ENCODE measurements around the gene FARS2. TPM values are rescaled to one million over a fixed set of nuclear protein-coding genes. Genes with fewer than 3 reads are reported as not detected.

Gene FARS2
- polyA plus RNA-seq, 1 of the 3 experiments (the other 2 are of a cell fraction), result 12.5 TPM

- Histone ChIP-seq H2AFZ (ENCODE audit: low read depth) (no peak overlapping the region), H3K4me1 (ENCODE audit: control insufficient read depth in 1 of 2, insufficient read depth in 2 of 2, low read depth in 1 of 2, low read length in 1 of 2) (no peaks in the 10 kb centered on the region; a peak in 1 of 4 replicates), H3K27ac (ENCODE audit: low read depth in 2 of 2, low read length in 1 of 2) (no peak overlapping the region), H4K20me1 (ENCODE audit: insufficient read depth) (no peaks in the 10 kb centered on the region), H3F3A (replicated peaks; ENCODE audit: insufficient read depth) (no peaks in the 10 kb centered on the region), H3K4me2 (no peak overlapping the region), H3K9me3 (no peaks in the 10 kb centered on the region), H3K9ac (no peak overlapping the region), H3K27me3 (ENCODE audit: insufficient read depth) (no peaks in the 10 kb centered on the region), H3K36me3 (replicated peaks in 1 of 2; ENCODE audit: control insufficient read depth in 1 of 2, insufficient read depth in 2 of 2, low read length in 1 of 2) (no peaks in the 10 kb centered on the region), H3K4me3 (ENCODE audit: low read depth in 2 of 2, low read length in 1 of 2) (no peak overlapping the region), H3K9me2 (no peaks in the 10 kb centered on the region), H3K79me2 (ENCODE audit: insufficient read depth) (no peaks in the 10 kb centered on the region)
- ChIA-PET POLR2A (no interaction called here), CTCF (no interaction called here)
- WGBS (ENCODE audit: low lambda C conversion rate), result 92% methylated on average over 16 of the region's 17 CpGs
- no peak for TF ChIP-seq REST (IDR thresholded peaks at IDR 0.05; ENCODE audit: low read depth, low read length)
- no peak for TF ChIP-seq SIN3A (IDR thresholded peaks at IDR 0.05; ENCODE audit: borderline replicate concordance, low read depth, low read length)
- no peak for TF ChIP-seq CTCF (IDR thresholded peaks at IDR 0.05)
- TF ChIP-seq FOSL2 (IDR thresholded peaks at IDR 0.05; ENCODE audit: borderline replicate concordance, low read depth), result no peak
- no peak for TF ChIP-seq USF2 (IDR thresholded peaks at IDR 0.05; ENCODE audit: borderline replicate concordance, low read depth, low read length)
- no peak for TF ChIP-seq RFX5 (IDR thresholded peaks at IDR 0.05; ENCODE audit: low read length)
- TF ChIP-seq TCF12 (IDR thresholded peaks at IDR 0.05), result no peak
- no peak for TF ChIP-seq GABPA (IDR thresholded peaks at IDR 0.05; ENCODE audit: low read depth)
- no peak for TF ChIP-seq RXRA (IDR thresholded peaks at IDR 0.05; ENCODE audit: borderline replicate concordance, low read depth)
- TF ChIP-seq USF1 (IDR thresholded peaks at IDR 0.05; ENCODE audit: borderline replicate concordance, low read depth), result no peak
- no peak for TF ChIP-seq FOXJ3 (CRISPR knock-in tag; IDR thresholded peaks at IDR 0.05)
- TF ChIP-seq EP300 (IDR thresholded peaks at IDR 0.05; ENCODE audit: borderline replicate concordance in 1 of 2, low read depth in 1 of 2, low read length in 1 of 2), result no peak
- TF ChIP-seq SMC3 (IDR thresholded peaks at IDR 0.05; ENCODE audit: low read depth, low read length), result no peak
- no peak for TF ChIP-seq EZH2phosphoT487 (IDR thresholded peaks at IDR 0.05; ENCODE audit: borderline replicate concordance, low read depth)
- TF ChIP-seq CHD2 (IDR thresholded peaks at IDR 0.05; ENCODE audit: low read length, partially characterized antibody), result no peak
- TF ChIP-seq MAX (IDR thresholded peaks at IDR 0.05; ENCODE audit: low read depth), result no peak
- TF ChIP-seq GATA2 (CRISPR knock-in tag; IDR thresholded peaks at IDR 0.05), result no peak
- TF ChIP-seq YY1 (IDR thresholded peaks at IDR 0.05; ENCODE audit: low read depth), result no peak
- no peak for TF ChIP-seq NFIC (IDR thresholded peaks at IDR 0.05; ENCODE audit: borderline replicate concordance)
- no peak for TF ChIP-seq NRF1 (IDR thresholded peaks at IDR 0.05; ENCODE audit: low read depth, low read length)
- DNase-seq, result peak; percentile 29
These were observed 446.1 kb downstream of the FARS2 start for GRCh38 chr6:5707281-5708045.
